ENCODE measurements around the gene ZBTB32.

ZBTB32 gene

GRCh38 chr19:35712567-35713505, 8.5 kb downstream of the ZBTB32 start:
- peaks cover 0 to 16% (median 9%) of the 10 kb centered on the region in 4 donors for H3K4me1 ChIP-seq
- no peaks in the 10 kb centered on the region for H3K36me3 ChIP-seq
- H3K27me3 ChIP-seq = no peaks in the 10 kb centered on the region
- intact Hi-C loops (cut with DNase I; ENCODE audit: low total_unique reads) = loop anchor here (10.0 kb wide), 1 partner anchor 588 kb away; no protein-coding TSS in a partner anchor
- TF ChIP-seq CTCF (IDR thresholded peaks at IDR 0.05) = no peak
- H3K27ac ChIP-seq = no peak overlapping the region
- H3K9me3 ChIP-seq = no peaks in the 10 kb centered on the region
- H3K4me3 ChIP-seq = no peak overlapping the region
- no peak for DNase-seq

GRCh38 chr19:35713506-35713850, 9.1 kb downstream of the ZBTB32 start:
- peaks cover 0 to 16% (median 9%) of the 10 kb centered on the region in 4 donors for H3K4me1 ChIP-seq
- no peaks in the 10 kb centered on the region for H3K27me3 ChIP-seq
- TF ChIP-seq CTCF (IDR thresholded peaks at IDR 0.05) = no peak
- H3K36me3 ChIP-seq = no peaks in the 10 kb centered on the region
- no peak for DNase-seq
- H3K27ac ChIP-seq = no peak overlapping the region
- H3K9me3 ChIP-seq = no peaks in the 10 kb centered on the region
- intact Hi-C loops (cut with DNase I; ENCODE audit: low total_unique reads) = loop anchor here (10.0 kb wide), 1 partner anchor 589 kb away; no protein-coding TSS in a partner anchor
- no peak overlapping the region for H3K4me3 ChIP-seq

DNA sequence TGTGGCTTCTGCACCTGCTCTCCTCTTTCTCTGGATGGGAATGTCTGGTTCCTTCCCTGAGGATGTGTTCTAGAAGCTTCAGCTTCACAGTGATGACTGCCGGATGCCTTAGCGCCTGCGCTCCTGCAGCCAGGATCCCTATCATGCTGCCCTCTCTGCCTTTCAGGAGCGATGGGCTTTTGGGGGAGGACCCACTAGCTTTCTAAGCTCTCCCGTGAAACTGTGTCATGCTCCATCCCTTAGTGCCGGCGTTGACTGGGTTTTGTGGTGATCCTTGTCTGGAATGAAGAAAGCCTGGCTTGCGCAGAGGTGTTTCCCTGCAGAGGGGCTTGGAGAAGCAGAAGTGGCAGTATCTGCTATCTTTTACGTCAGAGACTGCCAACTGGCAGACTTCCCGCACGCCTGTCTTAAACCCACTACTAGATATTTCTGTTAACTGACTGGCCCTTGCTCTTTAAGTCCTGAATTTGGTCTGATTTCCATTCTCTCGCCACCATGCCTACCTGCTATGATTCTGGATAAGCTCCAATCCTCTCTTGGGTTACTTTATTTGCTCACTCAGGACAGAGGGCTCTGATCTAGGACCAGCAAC, 9.6 kb downstream of the ZBTB32 start:
- Histone ChIP-seq H3K4me3 (no peak overlapping the region), H3K27me3 (no peaks in the 10 kb centered on the region), H3K4me1 (peaks cover 0 to 21% (median 14%) of the 10 kb centered on the region in 4 donors), H3K36me3 (no peaks in the 10 kb centered on the region), H3K9me3 (no peaks in the 10 kb centered on the region), H3K27ac (no peak overlapping the region)
- no peak for DNase-seq
- no peak for TF ChIP-seq CTCF (IDR thresholded peaks at IDR 0.05)
- intact Hi-C loops (cut with DNase I; ENCODE audit: low total_unique reads) = loop anchor here (10.0 kb wide), 1 partner anchor 589 kb away; no protein-coding TSS in a partner anchor

- intact Hi-C loops (cut with DNase I; ENCODE audit: low total_unique reads) = loop anchor here (5.0 to 10.0 kb wide), 3 partner anchors 43 to 590 kb away; partner anchors contain the start of genes HSPB6, PROSER3 and TMEM147
- Histone ChIP-seq H3K4me3 (no peak overlapping the region), H3K9me3 (no peaks in the 10 kb centered on the region), H3K27me3 (no peaks in the 10 kb centered on the region), H3K36me3 (peaks cover 0 to 5% (median 0%) of the 10 kb centered on the region in 3 donors), H3K27ac (no peak overlapping the region), H3K4me1 (peaks cover 0 to 29% (median 22%) of the 10 kb centered on the region in 4 donors)
- no peak for TF ChIP-seq CTCF (IDR thresholded peaks at IDR 0.05)
- no peak for DNase-seq
These were observed 10.4 kb downstream of the ZBTB32 start for GRCh38 chr19:35714601-35715354.

DNA sequence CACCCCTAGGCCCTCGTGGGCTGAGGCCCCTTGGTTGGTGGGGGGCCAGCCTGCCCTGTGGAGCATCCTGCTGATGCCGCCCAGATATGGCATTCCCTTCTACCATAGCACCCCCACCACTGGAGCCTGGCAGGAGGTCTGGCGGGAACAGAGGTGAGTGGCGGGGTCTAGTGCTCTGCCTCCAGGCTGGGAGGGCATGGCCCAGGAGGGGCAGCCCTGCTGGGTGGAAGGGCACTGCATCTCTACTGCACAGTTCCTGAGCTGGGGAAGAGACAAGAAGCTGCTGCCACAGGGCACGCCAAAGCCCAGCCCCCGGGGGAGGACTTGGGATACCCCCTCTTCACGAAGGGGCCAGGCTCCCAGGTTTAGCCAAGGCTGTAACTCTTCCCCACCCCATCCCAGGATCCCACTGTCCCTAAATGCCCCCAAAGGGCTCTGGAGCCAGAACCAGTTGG, 11.0 kb downstream of the ZBTB32 start:
- TF ChIP-seq CTCF (IDR thresholded peaks at IDR 0.05) = no peak
- no peaks in the 10 kb centered on the region for H3K27me3 ChIP-seq

More for the DNA sequence above, 11.0 kb downstream of the ZBTB32 start:
- Histone ChIP-seq H3K4me3 (peak overlapping the region in 1 of 2 donors; percentile 64), H3K27ac (peak overlapping the region; percentile 86), H3K9me3 (no peaks in the 10 kb centered on the region), H3K36me3 (peaks cover 0 to 11% (median 1%) of the 10 kb centered on the region in 3 donors), H3K4me1 (peaks cover 0 to 32% (median 24%) of the 10 kb centered on the region in 4 donors)
- intact Hi-C loops (cut with DNase I; ENCODE audit: low total_unique reads) = loop anchor here (5.0 to 10.0 kb wide), 3 partner anchors 42 to 591 kb away; partner anchors contain the start of genes HSPB6, PROSER3 and TMEM147
- no peak for DNase-seq
